Calu3 (cell line): ENCODE measurements around the gene CNTLN. TPM values are rescaled to one million over a fixed set of nuclear protein-coding genes. Genes with fewer than 3 reads are reported as not detected.
"Not testable (repeated sequence)": the region's sequence is repeated elsewhere in the genome, so short reads cannot be mapped to it uniquely, and the experiment has no call there.

Source experiments
- BruUV-seq: library from RNA; stranded (reverse); fragments of 400-500 nt; replicated peaks from 2 replicates; lab custom pipeline; 2021; lab: Mats Ljungman, UMichigan
- CTCF ChIA-PET: fragments of 300-600 bp; sonication (Branson Sonifier 250); formaldehyde crosslinking; loops from one replicate; lab custom pipeline; 2022; ENCODE audit warnings: antibody characterized with exemption; lab: Charles Lee
- DNase-seq: peaks from one replicate; pipeline ENCODE4 v3.0.0; 2022
- H3K27ac Mint-ChIP-seq: one replicate; pipeline ENCODE4 v1.8.0; 2022; ENCODE audit warnings: mixed read lengths; ENCODE audit not compliant: unreplicated experiment
- H3K27me3 Mint-ChIP-seq: one replicate; pipeline ENCODE4 v1.8.0; 2022; ENCODE audit warnings: mixed read lengths; ENCODE audit not compliant: unreplicated experiment
- H3K36me3 Mint-ChIP-seq: one replicate; pipeline ENCODE4 v1.8.0; 2022; ENCODE audit warnings: mild to moderate bottlenecking, moderate library complexity, mixed read lengths; ENCODE audit not compliant: insufficient read depth, unreplicated experiment
- H3K4me1 Mint-ChIP-seq: one replicate; pipeline ENCODE4 v1.8.0; 2022; ENCODE audit warnings: mild to moderate bottlenecking, low read depth, mixed read lengths; ENCODE audit not compliant: unreplicated experiment
- H3K4me3 Mint-ChIP-seq: one replicate; pipeline ENCODE4 v1.8.0; 2022; ENCODE audit warnings: mild to moderate bottlenecking, low read depth, moderate library complexity, mixed read lengths; ENCODE audit not compliant: unreplicated experiment
- H3K9me3 Mint-ChIP-seq: one replicate; pipeline ENCODE4 v1.8.0; 2022; ENCODE audit warnings: low read depth, mixed read lengths; ENCODE audit not compliant: unreplicated experiment
- intact Hi-C: fragments of 100-400 bp; cut with micrococcal nuclease; formaldehyde crosslinking; loops from one replicate; pipeline ENCODE4 v1.10.0; 2022; ENCODE audit not compliant: unreplicated experiment
- total RNA-seq: library from RNA; stranded (reverse); gene quantifications from 2 replicates; pipeline ENCODE4 v1.2.3, GENCODE V29; 2022
- TF ChIP-seq, protein P1 (sequence below): fragments of 200-600 bp; IDR thresholded peaks from one replicate; pipeline ENCODE4 v1.8.0; 2022; ENCODE audit warnings: antibody characterized with exemption; ENCODE audit not compliant: unreplicated experiment

Gene CNTLN
- total RNA-seq, 1 experiment from 2014 or later: 6.7 TPM

DNA sequence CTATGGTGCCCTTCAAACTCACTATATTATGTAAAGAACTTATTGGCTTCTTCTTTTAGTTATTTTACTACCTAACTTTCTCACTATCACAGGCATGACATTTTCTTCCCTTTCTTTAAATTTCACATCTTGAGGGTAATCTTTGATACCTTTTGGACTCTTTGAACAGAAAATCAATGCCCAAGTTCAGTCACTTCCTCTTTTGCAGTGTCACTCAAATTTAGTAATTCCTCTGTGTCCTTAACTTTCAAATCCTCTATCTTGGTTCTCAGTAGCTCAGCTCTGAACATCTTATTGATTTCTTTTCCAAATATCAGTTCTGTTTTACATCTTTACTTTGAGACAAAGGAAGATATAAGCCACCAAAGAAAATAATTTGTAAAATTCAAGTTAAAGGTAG is 25.5 kb downstream of the CNTLN start:
- no peaks in the 10 kb centered on the region for H3K9me3 Mint-ChIP-seq
- no peaks in the 10 kb centered on the region for H3K4me1 Mint-ChIP-seq
- H3K36me3 Mint-ChIP-seq: no peaks in the 10 kb centered on the region
- TF ChIP-seq, protein P1, sequence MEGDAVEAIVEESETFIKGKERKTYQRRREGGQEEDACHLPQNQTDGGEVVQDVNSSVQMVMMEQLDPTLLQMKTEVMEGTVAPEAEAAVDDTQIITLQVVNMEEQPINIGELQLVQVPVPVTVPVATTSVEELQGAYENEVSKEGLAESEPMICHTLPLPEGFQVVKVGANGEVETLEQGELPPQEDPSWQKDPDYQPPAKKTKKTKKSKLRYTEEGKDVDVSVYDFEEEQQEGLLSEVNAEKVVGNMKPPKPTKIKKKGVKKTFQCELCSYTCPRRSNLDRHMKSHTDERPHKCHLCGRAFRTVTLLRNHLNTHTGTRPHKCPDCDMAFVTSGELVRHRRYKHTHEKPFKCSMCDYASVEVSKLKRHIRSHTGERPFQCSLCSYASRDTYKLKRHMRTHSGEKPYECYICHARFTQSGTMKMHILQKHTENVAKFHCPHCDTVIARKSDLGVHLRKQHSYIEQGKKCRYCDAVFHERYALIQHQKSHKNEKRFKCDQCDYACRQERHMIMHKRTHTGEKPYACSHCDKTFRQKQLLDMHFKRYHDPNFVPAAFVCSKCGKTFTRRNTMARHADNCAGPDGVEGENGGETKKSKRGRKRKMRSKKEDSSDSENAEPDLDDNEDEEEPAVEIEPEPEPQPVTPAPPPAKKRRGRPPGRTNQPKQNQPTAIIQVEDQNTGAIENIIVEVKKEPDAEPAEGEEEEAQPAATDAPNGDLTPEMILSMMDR: no peak
- DNase-seq: no peak
- no peaks in the 10 kb centered on the region for H3K27me3 Mint-ChIP-seq
- CTCF ChIA-PET: no interaction called here
- H3K4me3 Mint-ChIP-seq: no peak overlapping the region
- no peak overlapping the region for H3K27ac Mint-ChIP-seq
- intact Hi-C loops: no loop called here
- no TSS peak for BruUV-seq

DNA sequence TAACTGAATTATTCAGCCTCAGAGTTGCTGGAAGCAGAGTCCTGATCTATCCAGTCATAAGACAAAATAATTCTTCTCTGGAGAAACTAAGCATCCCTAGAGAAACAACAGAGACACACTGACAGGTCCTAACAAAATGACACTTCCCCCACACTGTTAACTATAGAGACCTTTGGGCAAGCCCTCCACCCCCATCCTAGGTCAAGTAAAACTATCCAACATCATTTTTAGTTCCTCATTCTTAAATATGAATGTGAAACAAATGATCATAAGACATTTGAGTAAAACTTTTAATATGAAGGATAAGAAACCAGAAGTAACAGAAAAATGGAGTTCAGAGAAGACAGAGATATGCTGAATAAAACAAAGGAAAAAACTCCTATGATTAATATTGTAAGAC is 30.9 kb downstream of the CNTLN start:
- CTCF ChIA-PET: no interaction called here
- Mint-ChIP-seq H3K36me3 (no peaks in the 10 kb centered on the region), H3K27me3 (no peaks in the 10 kb centered on the region), H3K27ac (no peak overlapping the region), H3K9me3 (no peaks in the 10 kb centered on the region), H3K4me1 (no peaks in the 10 kb centered on the region), H3K4me3 (no peak overlapping the region)
- no peak for DNase-seq
- BruUV-seq: no TSS peak
- intact Hi-C loops: no loop called here
- TF ChIP-seq, protein P1: no peak

DNA sequence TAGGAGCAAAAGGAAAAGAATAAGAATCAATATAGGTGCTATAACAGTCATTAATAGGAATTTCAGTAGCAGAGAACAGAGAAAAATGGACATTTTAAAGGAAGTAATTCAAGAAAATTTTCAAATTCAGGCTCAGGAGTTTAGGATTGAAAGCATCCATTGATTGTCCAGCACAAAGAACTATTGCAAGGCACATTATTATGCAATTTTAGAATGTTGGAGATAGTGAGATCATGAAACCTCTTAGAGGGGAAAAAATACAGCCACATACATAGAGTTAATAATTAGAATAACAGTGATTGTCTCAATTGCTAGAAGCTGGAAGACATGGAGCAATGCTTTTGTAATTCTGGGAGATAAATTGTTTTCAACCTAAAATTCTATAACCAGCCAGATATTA is 31.5 kb downstream of the CNTLN start:
- no TSS peak for BruUV-seq
- no peaks in the 10 kb centered on the region for H3K9me3 Mint-ChIP-seq
- H3K27ac Mint-ChIP-seq: no peak overlapping the region
- TF ChIP-seq, protein P1: no peak
- DNase-seq: no peak
- H3K4me1 Mint-ChIP-seq: no peaks in the 10 kb centered on the region
- CTCF ChIA-PET: no interaction called here
- no peak overlapping the region for H3K4me3 Mint-ChIP-seq
- no peaks in the 10 kb centered on the region for H3K27me3 Mint-ChIP-seq
- intact Hi-C loops: no loop called here
- H3K36me3 Mint-ChIP-seq: no peaks in the 10 kb centered on the region

DNA sequence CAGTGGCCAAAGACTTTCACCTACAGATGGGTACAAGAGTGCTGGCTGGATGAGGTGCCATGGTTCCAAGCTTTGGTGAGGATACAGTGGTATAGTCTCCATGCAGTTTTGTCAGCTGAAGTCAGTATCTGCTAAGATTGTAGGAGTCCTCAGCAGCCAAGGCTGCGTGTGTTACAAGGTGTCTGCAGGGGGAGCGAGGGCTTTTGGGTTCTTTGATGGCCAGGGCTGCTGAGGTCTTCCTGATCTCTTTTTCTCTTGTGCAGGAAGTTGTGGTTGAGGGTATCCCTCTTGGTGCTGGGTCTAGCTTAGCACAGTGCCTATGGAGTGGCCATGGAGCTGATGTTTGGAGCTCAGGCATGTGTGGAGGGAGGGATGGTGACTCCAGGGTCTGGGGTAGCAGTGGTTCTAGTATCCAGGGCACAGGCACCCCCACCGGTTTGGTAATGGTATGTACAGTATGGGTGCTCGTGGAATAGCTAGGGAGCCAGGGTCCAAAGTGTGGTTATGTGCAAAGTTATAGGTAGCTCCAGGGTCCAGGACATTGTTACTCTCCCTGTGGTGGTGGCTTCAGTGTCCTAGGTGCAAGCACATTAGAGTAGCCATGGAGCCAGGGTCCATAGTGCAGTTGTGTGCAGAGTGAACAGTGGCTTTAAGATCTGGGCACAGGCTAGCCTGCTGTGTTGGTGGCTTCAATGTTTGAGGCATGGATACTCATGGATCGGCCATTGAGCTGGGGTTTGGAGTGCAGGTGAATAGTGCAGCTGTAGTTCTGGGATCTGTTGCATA is 36.7 kb downstream of the CNTLN start:
- Mint-ChIP-seq H3K36me3 (no peaks in the 10 kb centered on the region), H3K4me3 (no peak overlapping the region), H3K9me3 (no peaks in the 10 kb centered on the region), H3K4me1 (no peaks in the 10 kb centered on the region), H3K27ac (no peak overlapping the region), H3K27me3 (no peaks in the 10 kb centered on the region)
- CTCF ChIA-PET: no interaction called here
- no peak for DNase-seq
- TF ChIP-seq, protein P1: no peak
- no TSS peak for BruUV-seq
- intact Hi-C loops: no loop called here

DNA sequence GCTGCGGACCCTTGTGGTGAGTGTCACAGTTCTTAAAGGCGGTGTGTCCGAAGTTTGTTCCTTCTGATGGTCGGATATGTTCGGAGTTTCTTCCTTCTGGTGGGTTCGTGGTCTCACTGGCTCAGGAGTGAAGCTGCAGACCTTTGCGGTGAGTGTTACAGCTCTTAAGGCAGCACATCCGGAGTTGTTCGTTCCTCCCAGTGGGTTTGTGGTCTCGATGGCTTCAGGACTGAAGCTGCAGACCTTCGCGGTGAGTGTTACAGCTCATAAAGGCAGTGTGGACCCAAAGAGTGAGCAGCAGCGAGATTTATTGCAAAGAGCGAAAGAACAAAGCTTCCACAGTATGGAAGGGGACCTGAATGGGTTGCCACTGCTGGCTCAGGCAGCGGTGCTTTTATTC is 42.7 kb downstream of the CNTLN start:
- H3K4me3 Mint-ChIP-seq, H3K9me3 Mint-ChIP-seq, intact Hi-C loops, H3K36me3 Mint-ChIP-seq, CTCF ChIA-PET, BruUV-seq, H3K4me1 Mint-ChIP-seq, H3K27me3 Mint-ChIP-seq, DNase-seq, H3K27ac Mint-ChIP-seq: not testable (repeated sequence)
